Embryonic facial prominence (tissue), 1 donor: ENCODE data around the gene SLC19A1.

Source experiments
- DNase-seq: peaks from one replicate; pipeline ENCODE4 v3.0.0-alpha.2; 2016; ENCODE audit errors: extremely low spot score

SLC19A1 gene

GRCh38 chr21:45545236-45545570, 3.0 kb upstream of the SLC19A1 start:
- DNase-seq, result no peak

DNA sequence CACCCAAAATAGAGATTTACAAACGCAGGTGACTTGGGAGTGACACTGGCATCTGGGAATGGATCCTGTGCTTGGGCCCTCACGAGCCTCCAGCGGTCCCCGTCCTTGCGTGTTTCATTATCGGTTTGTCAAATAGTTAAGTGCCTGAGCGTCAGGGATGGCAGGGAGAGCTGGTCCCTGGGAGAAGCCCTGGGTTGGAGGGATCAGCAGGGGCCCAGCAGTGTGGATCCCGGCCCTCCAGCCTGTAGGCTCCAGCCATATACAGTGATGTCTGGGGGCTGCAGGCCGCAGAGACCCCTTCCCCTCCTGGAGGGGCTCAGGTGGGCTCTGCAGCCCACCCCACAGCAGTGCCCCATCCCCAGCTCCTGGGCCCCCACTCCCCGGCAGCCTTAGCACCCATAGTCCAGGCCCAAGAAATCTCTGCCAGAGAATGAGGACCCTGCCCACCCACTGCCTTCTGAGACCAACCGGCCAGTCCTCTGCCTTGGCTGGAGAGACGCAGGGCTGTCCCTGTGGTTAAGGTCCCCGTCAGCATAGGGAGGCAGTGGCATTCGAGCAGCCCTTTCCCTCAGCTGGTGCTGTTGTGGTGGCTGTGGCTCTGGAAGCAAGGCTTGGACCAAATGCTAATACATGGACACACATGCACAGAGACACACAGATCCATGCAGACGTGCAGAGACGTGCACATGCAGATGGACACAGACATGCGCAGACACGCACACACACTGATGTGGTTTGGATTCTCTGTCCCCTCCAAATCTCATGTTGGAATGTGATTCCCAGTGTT, 2.4 kb upstream of the SLC19A1 start:
- no peak for DNase-seq

DNA sequence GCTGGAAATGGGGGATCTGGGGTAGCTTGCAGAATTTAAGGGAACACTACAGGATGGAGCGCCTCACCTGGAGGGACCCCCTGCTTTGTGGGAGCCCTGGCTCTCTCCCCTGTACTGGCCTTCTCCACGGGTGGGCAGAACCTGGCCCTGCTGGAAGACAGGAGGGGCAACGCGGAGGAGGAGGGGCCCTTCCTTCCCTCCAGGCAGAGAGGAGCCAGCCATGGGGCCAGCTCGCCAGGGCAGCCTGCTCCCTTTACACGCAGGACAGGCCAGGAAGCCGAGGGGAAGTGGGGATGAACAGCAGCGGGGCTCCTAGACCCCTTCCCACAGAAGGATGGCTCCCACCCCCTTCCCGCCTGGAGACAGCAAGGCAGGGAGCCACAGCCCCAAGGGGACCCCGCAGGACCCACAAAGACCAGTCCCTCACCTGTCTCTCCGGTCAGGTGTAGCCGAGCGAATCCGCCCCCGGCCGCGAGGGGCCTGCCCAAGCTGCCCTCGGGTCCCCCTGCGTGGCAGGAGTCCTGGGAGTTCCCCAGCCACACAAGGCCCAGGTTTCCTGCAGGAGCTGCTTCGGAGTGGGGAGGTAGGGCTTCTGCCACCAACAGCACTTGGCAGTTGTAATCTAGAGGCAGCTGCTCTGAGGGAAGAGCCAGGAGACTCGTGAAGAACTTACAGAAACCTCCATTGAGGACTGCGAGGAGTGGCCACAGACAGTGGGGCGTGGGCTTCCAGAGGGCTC, 1.6 kb upstream of the SLC19A1 start:
- no peak for DNase-seq

GRCh38 chr21:45543371-45543709, 1.1 kb upstream of the SLC19A1 start:
- DNase-seq, result no peak

DNA sequence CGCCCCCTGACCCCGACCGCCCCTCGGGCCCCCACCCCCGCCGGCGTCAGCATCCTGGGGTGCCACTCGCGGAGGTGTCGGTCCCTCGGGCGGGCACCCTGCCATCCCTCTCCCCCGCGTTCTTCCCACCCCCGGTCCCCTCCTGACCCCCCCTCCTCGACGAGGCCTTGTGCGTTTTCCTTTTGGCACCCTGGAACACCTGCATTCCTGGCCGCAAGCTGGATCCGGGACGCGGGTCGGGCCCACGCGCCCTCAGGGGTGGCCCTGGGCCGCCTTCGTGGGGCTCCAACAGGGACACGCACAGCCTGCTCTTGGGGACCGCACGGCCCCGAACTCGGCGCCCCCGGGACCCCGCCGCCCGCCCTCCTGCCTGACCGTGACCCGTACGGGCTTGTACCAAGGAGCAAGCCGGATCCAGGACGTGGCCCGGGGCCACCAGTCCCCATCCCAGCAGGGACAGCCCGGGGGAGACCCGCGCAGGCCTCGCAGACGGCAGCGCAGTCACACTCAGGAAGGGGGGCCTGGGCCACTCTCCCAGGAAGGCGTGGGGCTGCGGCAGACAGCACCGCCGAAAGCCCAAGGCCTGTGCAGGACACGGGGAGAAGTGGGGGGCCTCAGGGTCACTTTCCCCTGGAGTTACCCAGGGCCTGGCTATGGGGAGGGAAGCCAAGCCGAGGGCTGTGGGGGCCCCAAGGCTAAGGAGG, 579 bp upstream of the SLC19A1 start:
- no peak for DNase-seq

DNA sequence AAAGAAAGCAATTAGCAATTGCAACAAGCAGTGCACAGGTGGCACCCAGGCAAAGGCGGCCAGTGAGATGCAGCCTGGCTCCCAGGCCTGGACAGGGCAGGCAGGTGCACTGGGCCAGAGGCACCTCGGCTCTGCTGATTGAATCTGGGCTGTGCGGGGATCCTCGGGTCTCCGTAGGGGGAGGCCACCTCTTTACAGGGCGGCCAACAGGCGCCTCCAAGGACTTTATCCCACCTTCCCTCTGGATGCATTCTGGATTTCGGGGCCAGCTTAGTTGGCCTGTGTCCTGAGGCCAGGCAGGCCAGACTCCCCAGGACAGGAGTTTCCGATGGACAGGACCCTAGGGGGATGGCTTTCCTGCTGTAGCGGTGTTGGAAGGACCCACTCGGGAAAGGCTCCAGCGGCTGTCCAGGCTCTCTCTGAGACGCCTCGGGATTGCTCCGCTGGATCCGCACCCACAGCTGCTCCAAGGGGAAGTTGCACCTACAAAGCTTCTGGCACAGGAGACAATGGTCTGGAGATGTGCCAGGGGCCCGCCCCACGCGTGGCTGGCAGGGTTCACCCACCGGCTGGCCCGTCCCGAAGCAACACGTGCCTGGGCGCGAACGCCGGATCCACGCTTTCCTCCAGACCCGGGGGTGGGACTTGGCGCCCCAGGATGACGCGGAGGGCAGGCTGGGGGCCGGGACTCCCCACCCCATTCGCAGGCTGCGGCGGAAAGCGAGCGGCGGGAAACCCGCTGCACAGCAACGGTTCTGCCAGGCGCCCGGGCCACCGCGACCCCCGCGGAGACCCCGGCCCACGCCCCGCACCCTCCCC, 810 bp downstream of the SLC19A1 start:
- DNase-seq, result no peak

DNA sequence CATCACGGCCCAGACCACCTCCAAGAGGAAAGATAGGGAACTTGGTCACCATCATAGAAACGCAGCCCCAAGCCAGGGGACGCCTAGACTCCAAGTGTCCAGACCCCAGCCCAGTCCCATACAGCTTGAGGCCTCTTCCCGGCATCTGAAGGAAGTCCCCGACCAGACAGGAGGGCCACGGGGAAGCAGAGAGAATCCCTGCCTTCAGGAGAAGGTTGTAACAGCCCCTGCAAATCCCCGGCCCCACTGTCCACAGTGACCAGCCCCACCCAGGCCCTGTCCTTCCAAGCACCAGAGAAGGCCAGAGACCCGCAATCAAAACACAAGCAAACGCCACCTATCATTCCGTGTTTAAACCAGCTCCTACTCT, 1.7 kb downstream of the SLC19A1 start:
- no peak for DNase-seq

DNA sequence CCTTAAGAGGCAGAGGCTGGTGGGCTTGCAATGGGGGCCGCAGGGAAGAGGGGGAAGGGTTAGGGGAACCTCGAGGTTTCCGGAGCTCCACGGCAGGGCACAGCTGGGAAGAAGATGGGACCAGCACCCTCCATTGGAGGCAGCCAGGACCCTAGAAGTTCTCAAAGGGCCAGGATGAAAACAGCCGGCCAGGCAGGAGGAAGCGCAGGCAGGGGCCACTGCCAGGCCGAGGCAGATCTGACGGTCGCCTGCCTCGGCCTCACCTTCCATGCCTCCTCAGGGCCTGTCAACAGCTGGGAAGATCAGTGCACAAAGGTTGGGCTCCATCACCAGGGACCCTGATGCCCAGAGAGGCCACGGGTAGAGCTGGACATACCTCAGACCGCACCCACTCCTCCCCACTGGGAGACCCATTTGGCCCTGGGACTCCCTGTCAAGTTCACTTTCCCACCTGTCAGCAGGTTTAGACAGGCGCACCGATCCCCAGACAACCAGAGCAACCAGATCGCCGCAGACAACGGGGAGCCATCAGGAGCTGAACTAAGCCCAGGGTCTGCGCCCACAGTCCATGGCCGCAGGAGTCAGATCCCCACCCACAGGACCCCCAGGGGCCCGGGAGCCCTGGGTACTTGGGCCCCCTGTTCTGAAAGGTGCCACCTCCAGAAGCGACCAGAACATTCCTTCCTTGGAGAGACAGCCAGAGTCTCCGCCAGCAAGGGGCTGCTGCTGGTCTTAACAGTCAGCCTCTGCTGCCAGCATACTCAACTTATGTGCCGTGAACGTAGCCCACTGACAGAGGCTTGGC, 2.2 kb downstream of the SLC19A1 start:
- DNase-seq, result no peak

DNA sequence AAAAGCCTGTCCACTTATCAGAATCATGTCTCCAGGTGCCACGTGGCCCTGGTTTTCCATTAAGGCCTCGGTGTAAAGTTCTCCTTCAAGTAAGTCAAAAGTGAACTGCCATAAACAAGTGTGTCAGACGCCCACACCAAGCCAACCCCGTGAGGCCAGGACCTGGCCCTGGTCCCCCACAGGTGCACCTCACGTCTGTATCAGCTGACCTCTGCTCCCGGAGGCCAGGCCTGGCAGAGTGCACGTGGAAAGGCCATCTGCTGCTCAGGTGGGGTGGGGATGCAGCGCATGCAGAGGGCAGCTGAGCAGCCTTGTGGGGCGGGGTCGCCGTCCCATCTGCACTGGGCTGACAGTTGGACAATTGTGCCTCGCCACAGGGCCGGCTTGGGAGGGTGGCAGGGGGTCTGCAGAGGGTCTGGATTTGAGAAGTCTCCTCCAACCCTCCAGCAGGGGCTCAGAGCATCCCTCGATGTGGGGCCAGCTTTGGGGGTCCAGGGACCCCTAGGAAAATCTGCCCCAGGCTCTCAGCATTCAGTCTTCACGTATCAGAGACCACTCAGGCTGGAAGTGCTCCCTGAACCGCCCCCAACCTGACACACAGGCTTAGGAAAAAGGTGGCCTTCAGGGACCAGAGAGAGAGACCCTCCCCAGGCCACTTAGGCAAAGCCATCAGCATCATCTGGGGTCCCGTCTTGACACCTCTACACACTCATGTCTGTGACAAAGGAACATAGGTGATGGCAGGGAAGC, 3.0 kb downstream of the SLC19A1 start:
- DNase-seq, result no peak

GRCh38 chr21:45538381-45539045, 3.7 kb downstream of the SLC19A1 start:
- DNase-seq, result no peak

- DNase-seq, result no peak
These were observed 4.4 kb downstream of the SLC19A1 start for GRCh38 chr21:45537746-45538291.

- DNase-seq, result no peak
These were observed 5.0 kb downstream of the SLC19A1 start for GRCh38 chr21:45537111-45537745.

DNA sequence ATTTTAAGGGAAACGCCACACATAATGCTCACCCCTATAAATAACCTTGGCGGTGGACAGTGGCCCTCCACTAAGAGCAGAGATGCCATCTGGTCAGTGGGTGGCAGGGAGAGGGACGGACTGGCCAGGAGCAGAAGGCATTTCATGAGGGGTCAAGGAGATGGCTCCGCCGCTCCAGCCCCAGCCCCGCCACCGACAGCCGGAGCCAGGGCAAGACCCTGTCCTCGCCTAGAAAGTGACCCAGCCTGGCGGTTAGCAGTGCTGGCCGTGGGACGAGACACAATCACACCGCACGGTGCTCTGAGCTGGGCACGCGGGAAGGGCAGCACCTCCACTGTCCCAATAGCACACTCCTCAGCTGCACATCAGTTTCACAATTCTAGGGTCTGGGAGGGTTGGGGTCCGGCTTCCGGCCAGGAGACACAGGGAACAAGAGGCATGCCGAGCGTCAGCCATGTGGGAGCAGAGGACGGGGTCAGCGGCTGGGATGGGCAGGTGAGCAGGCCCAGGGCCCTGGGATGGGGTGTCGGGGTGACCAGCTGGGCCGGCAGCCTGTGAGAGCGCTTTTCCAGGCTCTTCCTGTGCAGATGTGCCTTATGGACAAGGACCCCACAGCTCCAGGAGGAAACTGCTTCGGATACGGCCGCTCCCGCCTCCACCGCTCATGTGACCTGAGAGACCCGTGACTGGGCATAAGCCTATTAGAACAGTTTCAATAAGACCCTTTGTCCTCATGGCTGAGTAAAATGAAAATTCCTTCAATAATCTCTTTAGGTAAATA, 5.7 kb downstream of the SLC19A1 start:
- no peak for DNase-seq

GRCh38 chr21:45535341-45536081, 6.7 kb downstream of the SLC19A1 start:
- DNase-seq, result no peak

DNA sequence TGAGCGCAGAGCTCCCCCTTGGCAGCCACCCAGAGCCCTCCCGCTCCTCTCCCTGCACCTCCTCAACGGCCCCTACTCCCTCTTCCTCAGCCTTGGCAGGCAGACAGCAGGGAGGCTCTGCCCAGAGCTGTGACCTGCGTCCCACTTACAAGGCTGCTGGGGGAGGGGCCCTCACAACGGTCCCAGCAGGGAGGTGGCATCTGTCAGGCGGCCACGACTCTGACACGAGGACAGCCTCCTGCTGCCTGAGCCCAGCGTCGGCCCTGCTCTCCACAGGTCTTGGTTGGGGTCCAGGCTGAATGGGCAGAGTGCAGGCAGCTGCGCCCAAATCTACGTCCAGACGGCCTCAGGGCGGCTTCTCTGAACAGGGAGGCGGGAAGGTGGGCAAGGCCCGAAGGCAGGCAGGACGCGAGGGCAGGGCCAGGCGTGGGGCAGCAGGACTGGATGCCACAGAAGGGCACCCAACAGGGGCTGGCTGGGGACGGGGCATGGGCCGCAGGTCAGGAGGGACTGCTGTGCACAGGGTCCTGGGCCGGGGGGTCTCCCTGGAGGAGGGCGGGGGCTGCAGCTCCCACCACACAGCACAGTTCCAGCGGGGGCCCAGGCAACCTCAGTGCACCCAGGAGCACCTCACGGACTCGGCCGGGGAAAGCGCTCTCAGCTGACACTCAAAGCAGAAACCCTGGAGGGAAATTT, 7.5 kb downstream of the SLC19A1 start:
- peak; percentile 48 for DNase-seq

DNA sequence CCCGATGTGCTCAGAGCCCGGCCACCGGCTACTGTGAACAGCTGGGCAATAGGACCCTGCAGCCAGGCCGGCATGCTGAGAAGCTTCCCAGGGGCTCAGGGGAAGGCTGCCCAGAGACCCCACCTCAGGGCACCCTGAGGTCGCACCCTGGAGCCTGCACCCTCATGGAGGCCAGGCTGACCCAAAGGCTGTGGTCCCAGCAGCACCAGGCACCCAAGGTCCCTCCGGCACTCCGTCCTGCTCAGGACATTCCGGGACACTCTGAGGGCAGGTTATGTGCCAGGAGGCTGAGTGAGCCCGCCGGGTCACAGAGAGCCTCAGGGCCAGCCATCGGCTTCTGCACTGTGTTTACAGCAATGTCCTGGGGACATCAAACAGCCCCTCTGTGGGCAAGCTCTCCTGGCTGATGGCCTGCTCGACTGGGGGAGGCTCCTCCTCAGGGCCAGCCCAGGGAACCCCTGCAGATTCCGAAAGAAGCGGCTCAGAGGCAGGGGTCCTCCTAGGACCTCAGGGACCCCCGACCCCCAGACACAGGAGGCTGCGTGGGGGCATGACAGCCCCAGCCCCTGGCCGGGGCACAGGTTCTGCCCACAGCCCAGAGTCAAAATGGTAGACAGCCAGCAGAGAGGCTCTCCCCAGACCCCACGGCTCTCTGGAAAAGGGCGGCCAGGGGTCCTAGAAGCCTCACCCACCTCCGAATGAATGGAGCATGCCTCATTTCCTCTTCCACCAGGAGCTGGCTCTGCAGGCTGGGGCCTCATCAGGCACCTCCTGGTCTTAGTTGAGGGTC, 8.2 kb downstream of the SLC19A1 start:
- DNase-seq, result no peak
